ENCODE data around the gene PICK1.

GRCh38 chr22:38062791-38063190 lies 5.6 kb downstream of the PICK1 start:
- TF ChIP-seq EZH2phosphoT487 (IDR thresholded peaks at IDR 0.05; ENCODE audit: borderline replicate concordance, low read depth, low read length) (no peak), CTCF (conservative IDR thresholded peaks at IDR 0.05; ENCODE audit: low read length) (no peak)

All from OCI-LY7 (cell line).